Coronary artery (tissue), 2 donors: Measurements from ENCODE around the gene SLC17A7.

Experiments
- DNase-seq: peaks from one replicate; pipeline ENCODE4 v3.0.0-alpha.2; 2017; ENCODE audit warnings: low spot score
- H3K27ac ChIP-seq, 2 donors: fragments of 200-600 bp; sonication (generic); one replicate each; pipeline ENCODE4 v1.5.1; 2016 to 2019
- H3K4me3 ChIP-seq: fragments of 200-600 bp; sonication (generic); 2 replicates; pipeline ENCODE4 v1.5.1; 2016; ENCODE audit warnings: mild to moderate bottlenecking, moderate library complexity
- CTCF ChIP-seq: fragments of 200-600 bp; sonication (generic); IDR thresholded peaks from one replicate; pipeline ENCODE4 v1.5.1; 2019; ENCODE audit warnings: antibody characterized with exemption

Gene SLC17A7

GRCh38 chr19:49487277-49488045 is 46.1 kb upstream of the SLC17A7 start, which contains the start of gene RPL13A:
Gene RPL13A (plus strand): TSS chr19:49487608. CDS start chr19:49487630, 22 bp downstream.
- peak within 1 kb of the TSS; percentile 97 for H3K4me3 ChIP-seq
- H3K27ac ChIP-seq: peak within 1 kb of the TSS; percentile 82 to 96
- peak; percentile 99 for DNase-seq
- TF ChIP-seq CTCF: no peak

GRCh38 chr19:49486710-49487276 is 45.5 kb upstream of the SLC17A7 start:
- DNase-seq: no peak
- TF ChIP-seq CTCF: no peak
- peak overlapping the region; percentile 47 to 85 for H3K27ac ChIP-seq
- H3K4me3 ChIP-seq: peak overlapping the region; percentile 48

DNA sequence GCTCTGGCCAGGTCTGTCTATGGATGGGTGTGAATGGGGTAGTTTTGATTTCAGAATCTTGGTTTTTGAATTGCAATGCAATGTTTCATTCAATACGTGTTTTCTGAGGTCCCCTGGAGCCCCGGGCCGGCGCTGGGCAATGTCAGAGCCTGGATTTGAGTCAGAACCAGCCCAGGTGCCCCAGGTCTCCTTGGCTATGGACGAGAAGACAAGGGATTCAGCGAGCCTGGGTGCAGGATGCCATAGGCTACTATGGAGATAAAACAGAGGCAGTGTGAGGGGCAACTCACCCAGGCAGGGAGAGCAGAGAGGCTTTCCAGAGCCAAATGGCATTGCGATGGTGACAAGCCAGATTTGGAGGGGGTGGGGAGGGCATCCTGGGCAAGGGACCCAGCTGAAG is 44.9 kb upstream of the SLC17A7 start:
- Histone ChIP-seq H3K4me3 (no peak overlapping the region), H3K27ac (no peak overlapping the region)
- DNase-seq: no peak
- no peak for TF ChIP-seq CTCF

- H3K4me3 ChIP-seq: no peak overlapping the region
- DNase-seq: no peak
- no peak for TF ChIP-seq CTCF
- H3K27ac ChIP-seq: no peak overlapping the region
Observed at GRCh38 chr19:49481020-49481683, 39.8 kb upstream of the SLC17A7 start.

GRCh38 chr19:49479975-49480628 is 38.8 kb upstream of the SLC17A7 start:
- Histone ChIP-seq H3K4me3 (no peak overlapping the region), H3K27ac (no peak overlapping the region)
- TF ChIP-seq CTCF: no peak
- no peak for DNase-seq

- no peak for DNase-seq
- Histone ChIP-seq H3K4me3 (no peak overlapping the region), H3K27ac (peak overlapping the region in 1 of 2 donors; percentile 88)
- peak; percentile 25 for TF ChIP-seq CTCF
Observed at GRCh38 chr19:49475995-49476880, 34.9 kb upstream of the SLC17A7 start.
